Vagina (tissue), 2 donors: ENCODE results near the gene TRAPPC8.

Source experiments
- CTCF ChIP-seq, 3 experiments: fragments of 450-650 bp in 2 of 3; fragments of 200-600 bp in 1 of 3; sonication (generic) in 1 of 3; IDR thresholded peaks; one replicate each; pipeline ENCODE4 v1.5.1; 2017 to 2019; ENCODE audit warnings: antibody characterized with exemption in 3 of 3, mild to moderate bottlenecking in 2 of 3, moderate library complexity in 2 of 3
- POLR2A ChIP-seq, 2 donors: fragments of 450-650 bp; IDR thresholded peaks; one replicate each; pipeline ENCODE4 v1.6.1; 2017; ENCODE audit warnings: antibody characterized with exemption in 2 of 2, mild to moderate bottlenecking in 2 of 2, moderate library complexity in 2 of 2

DNA sequence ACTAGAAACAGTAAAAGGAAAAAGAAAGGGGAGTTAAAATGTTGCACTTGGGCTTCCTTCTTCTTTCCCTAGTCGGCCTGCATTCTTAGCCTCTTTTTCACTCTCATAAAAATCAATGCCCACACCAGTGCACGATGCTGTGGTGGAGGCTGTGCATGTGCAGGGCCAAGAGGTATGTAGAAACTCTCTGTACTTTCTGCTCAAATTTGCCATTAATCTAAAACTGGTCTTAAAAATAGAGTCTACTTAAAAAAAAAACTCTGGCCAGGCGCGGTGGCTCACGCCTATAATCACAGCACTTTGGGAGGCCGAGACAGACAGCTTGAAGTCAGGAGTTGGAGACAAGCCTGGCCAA is 11.1 kb downstream of the TRAPPC8 start:
- TF ChIP-seq CTCF (IDR thresholded peaks at IDR 0.05) (no peak), POLR2A (IDR thresholded peaks at IDR 0.05) (no peak)
